RPMI8226 (cell line): Measurements from ENCODE around the gene NFX1.
"Not testable (repeated sequence)": the region's sequence is repeated elsewhere in the genome, so short reads cannot be mapped to it uniquely, and the experiment has no call there.

ENCODE experiments used
- DNase-seq: peaks from one replicate; pipeline ENCODE4 v3.0.0-alpha.2; 2015

Gene NFX1

GRCh38 chr9:33366979-33367480, 76.7 kb downstream of the NFX1 start:
- DNase-seq: no peak

- DNase-seq: no peak
Observed at GRCh38 chr9:33372900-33373299, 82.6 kb downstream of the NFX1 start.

- no peak for DNase-seq
Observed at GRCh38 chr9:33374190-33374589, 83.9 kb downstream of the NFX1 start.

- DNase-seq: peak; percentile 65
Observed at GRCh38 chr9:33374634-33375237, 84.4 kb downstream of the NFX1 start.

- DNase-seq: no peak
Observed at GRCh38 chr9:33375238-33375840, 85.0 kb downstream of the NFX1 start.

- no peak for DNase-seq
Observed at GRCh38 chr9:33375841-33376321, 85.6 kb downstream of the NFX1 start.

GRCh38 chr9:33377089-33377715, 86.9 kb downstream of the NFX1 start:
- no peak for DNase-seq

GRCh38 chr9:33378121-33378795, 87.9 kb downstream of the NFX1 start:
- DNase-seq: no peak

- no peak for DNase-seq
Observed at GRCh38 chr9:33379666-33380389, 89.5 kb downstream of the NFX1 start.

- no peak for DNase-seq
Observed at GRCh38 chr9:33380390-33381094, 90.2 kb downstream of the NFX1 start.

GRCh38 chr9:33381231-33381791, 91.0 kb downstream of the NFX1 start:
- DNase-seq: no peak

GRCh38 chr9:33382397-33382796, 92.1 kb downstream of the NFX1 start:
- DNase-seq: not testable (repeated sequence)

GRCh38 chr9:33383396-33383795, 93.1 kb downstream of the NFX1 start:
- not testable (repeated sequence) for DNase-seq

GRCh38 chr9:33385536-33385935, 95.2 kb downstream of the NFX1 start:
- DNase-seq: not testable (repeated sequence)

GRCh38 chr9:33385979-33386640, 95.8 kb downstream of the NFX1 start:
- DNase-seq: not testable (repeated sequence)

- not testable (repeated sequence) for DNase-seq
Observed at GRCh38 chr9:33386641-33386996, 96.3 kb downstream of the NFX1 start.

GRCh38 chr9:33386998-33387397, 96.7 kb downstream of the NFX1 start:
- not testable (repeated sequence) for DNase-seq

- no peak for DNase-seq
Observed at GRCh38 chr9:33388110-33388994, 98.0 kb downstream of the NFX1 start.

- not testable (repeated sequence) for DNase-seq
Observed at GRCh38 chr9:33391111-33391771, 100.9 kb downstream of the NFX1 start.

- DNase-seq: not testable (repeated sequence)
Observed at GRCh38 chr9:33392591-33393021, 102.3 kb downstream of the NFX1 start.
